ENCODE measurements around the gene FOXP1.
A peak's percentile ranks its signal among the peaks of the same experiment; 100 is the strongest.

FOXP1 gene

GRCh38 chr3:71264840-71265239 is 318.7 kb downstream of the FOXP1 start:
- no peak for DNase-seq (ENCODE audit: low read depth)

GRCh38 chr3:71262364-71263265 is 320.9 kb downstream of the FOXP1 start:
- DNase-seq (ENCODE audit: low read depth), result no peak

DNA sequence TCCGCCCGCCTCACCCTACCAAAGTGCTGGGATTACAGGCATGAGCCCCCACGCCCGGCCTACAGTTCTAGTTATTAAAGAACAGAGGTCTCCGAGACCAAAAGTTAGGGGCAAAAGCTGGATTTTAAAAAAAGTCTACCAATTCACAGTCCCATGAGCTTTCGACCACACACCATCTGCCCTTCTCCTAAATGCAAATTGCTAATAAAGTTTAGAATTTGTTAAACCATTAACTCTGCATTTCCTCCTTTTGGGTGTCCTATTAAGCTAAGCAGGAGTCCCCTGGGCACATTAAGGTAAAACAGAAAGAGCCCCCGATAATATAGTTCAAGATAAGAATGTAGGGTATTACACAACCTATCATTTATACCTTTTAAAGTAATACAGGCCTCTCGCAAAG is 322.7 kb downstream of the FOXP1 start:
- DNase-seq (ENCODE audit: low read depth), result no peak

DNA sequence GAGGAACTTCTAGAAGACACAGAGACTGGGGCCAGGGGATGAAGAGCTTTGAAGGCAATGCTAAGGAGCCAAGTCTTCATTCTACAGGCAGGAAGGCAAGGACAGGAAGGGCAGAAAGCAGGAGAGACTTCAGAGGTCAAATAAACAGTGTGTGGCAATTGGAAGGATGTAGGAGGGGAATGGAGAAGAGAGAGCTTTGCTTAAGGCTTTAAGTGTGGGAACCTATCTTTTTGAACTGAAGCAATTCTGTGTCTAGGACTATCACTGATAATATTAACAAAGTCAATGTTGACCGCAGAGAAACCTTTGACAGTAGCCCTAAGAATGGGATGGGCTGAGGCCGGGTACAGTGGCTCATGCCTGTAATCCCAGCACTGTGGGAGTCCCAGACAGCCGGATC is 325.0 kb downstream of the FOXP1 start:
- no peak for DNase-seq (ENCODE audit: low read depth)

GRCh38 chr3:71258116-71258515 is 325.4 kb downstream of the FOXP1 start:
- peak; percentile 70 for DNase-seq (ENCODE audit: low read depth)

GRCh38 chr3:71255498-71255897 is 328.0 kb downstream of the FOXP1 start:
- no peak for DNase-seq (ENCODE audit: low read depth)

GRCh38 chr3:71254281-71255057 is 329.1 kb downstream of the FOXP1 start:
- no peak for DNase-seq (ENCODE audit: low read depth)

GRCh38 chr3:71253169-71253568 is 330.4 kb downstream of the FOXP1 start:
- DNase-seq (ENCODE audit: low read depth), result no peak

DNA sequence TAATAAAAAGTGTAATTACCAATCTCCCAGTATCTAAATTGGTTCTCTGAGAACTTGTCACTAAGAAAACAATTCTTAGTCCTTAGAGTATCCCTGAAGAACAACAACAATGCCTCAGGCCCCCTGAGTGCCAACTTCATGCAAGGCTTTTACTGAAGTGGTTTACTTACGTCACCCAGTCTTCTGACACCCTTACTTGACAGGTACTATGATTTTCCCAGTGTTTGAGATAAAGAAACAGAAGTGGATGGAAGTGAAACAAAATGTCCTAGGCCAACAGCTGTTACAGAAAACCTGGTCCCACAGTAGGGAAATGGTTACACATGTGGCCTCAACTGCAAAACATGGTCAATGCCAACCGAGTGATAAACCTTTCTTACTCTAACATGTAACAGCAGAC is 331.1 kb downstream of the FOXP1 start:
- no peak for DNase-seq (ENCODE audit: low read depth)

DNA sequence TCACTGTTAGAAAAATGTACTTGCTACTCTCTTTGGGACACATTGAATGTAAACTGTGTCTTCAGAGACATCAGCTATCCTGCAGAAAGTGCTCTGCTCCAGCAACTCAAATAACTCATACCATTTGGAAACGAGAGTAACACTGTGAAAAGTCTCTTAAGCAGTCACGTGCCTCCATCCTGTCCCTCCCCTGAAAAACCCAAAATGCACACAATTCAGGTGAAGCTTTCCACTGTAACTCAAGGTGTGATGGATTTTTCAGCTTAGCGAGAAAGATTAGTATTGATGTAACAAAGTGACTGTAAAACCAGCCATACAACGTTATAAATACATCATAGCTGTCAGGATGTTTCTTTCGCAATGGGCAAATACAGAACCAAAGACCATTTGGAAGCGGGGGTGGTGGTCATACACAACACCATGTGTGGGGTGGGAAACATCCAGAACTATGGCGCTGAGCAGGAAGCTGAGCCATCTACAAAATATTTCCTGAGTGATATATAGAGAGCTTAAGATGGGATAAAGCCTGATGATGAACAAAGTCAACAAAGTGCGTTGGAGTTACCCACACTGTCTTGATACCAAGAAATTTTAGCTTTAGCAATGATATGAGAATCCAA is 332.3 kb downstream of the FOXP1 start:
- DNase-seq (ENCODE audit: low read depth), result peak; percentile 94

GRCh38 chr3:71250026-71250425 is 333.5 kb downstream of the FOXP1 start:
- DNase-seq (ENCODE audit: low read depth), result no peak

DNA sequence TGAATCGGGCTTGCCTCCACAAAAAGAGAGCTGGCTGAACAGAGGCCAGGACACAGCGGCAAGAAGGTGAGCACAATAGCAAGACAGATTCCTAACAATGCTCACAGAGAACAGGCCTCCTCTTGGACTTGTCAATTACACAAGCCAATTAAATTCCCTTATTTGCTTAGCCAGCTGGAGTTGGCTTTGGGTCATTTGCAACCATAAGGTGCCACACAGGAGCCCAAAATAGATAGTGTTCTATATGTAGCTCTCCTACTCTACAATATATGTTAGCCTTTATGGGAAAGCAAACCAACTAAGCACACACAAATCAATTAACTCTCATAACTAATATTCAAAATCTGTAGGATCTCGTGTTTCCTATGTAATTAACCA is 335.6 kb downstream of the FOXP1 start:
- no peak for DNase-seq (ENCODE audit: low read depth)

GRCh38 chr3:71247221-71247957 is 336.1 kb downstream of the FOXP1 start:
- no peak for DNase-seq (ENCODE audit: low read depth)

DNA sequence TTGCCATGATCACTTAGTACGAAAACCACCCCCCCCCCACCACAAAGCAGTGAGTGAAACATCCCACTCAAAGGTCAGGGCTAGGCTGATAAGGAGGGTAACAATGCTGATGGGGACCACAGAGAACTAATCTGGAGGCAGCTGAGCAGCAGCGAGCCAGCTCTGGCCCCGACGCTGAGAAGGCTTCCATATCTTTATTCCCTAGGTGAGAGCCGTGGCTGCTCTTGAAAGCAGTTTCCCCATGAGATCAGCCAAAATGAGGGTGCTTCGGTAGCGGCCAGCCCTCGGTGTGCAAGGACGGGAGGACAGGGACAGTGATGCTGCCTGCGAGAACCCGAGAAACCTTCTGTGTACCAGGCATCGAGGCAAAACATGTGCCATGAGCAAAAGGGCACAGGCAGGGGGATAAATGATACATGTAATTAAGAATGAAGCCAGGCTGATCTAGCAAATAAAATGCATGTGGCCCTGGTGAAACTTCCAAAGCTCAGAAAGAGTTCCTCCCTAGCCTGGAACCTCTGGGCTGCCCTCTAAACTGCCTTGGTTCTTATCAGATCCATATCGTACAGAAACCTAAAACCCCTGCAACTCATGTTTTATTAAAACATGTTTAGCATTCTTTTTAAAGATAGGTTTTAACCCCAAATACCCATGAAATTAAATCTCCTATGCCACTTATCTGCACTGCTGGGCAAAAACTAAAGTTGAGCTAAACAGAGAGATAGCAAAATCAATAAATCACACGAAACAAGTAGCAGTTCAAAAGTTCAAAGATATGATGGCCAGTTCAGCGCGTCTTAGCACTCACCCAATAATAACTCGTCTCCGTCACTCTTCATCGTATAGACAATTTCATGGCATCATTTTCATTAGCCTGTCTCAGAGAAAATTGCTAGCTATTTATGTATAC is 337.3 kb downstream of the FOXP1 start:
- DNase-seq (ENCODE audit: low read depth), result no peak

DNA sequence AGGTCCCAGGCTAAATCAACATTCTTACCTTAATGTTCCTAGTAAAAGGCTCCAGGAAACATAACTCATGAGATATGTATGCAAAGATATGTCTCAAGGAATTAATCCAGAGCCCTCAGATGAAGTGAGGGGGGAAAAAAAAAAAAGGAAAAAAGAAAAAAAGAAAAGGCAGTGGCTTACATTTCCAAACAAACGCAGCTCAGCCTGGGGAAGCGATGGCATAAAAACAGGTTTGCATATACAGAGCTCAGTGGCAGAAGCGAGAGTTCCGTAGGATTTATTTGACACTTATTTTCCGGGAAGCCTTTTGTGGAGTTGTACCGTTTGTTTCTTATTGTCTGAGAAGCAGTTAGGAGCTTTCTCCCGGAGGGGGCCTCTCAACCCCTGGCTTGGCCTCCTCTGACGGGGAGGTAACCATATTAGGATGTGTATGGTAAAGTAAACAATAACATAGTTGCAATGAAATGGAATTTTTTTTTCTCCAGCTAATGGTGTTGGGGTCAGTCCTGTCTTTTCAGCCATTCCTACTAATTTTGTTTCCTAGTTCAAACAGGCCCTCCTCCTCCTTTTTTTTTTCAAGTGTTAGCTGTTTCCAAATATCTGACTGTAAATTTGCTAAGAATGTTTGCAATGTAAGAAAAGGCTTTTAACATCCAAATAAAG is 338.6 kb downstream of the FOXP1 start:
- DNase-seq (ENCODE audit: low read depth), result no peak

GRCh38 chr3:71244153-71244825 is 339.2 kb downstream of the FOXP1 start:
- no peak for DNase-seq (ENCODE audit: low read depth)

DNA sequence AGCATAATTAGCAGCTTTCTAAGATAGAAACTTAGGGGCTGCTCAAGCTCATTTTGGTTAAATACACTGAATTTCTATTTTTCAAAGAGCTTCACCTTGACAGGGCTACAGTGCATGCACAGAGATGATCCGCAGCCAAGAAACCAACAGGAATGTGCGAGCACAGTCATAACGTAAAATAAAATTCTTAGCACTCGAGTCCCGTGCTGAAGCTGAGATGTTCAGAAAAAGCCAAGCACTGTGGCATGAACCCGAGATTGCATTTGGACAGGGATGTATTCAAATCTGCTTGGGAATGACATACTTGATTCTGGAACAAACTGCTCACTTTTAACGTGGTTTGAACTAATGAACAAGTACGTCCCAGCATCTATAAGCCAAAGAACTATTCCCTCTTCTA is 340.3 kb downstream of the FOXP1 start:
- DNase-seq (ENCODE audit: low read depth), result no peak

- no peak for DNase-seq (ENCODE audit: low read depth)
Observed at GRCh38 chr3:71241981-71242560, 341.5 kb downstream of the FOXP1 start.

- no peak for DNase-seq (ENCODE audit: low read depth)
Observed at GRCh38 chr3:71241246-71241901, 342.2 kb downstream of the FOXP1 start.

All from non-pigmented ciliary epithelial cell (primary cell).